ENCODE data around the gene PAOX. TPM values are rescaled to one million over a fixed set of nuclear protein-coding genes. Genes with fewer than 3 reads are reported as not detected.
"Not testable (repeated sequence)": the region's sequence is repeated elsewhere in the genome, so short reads cannot be mapped to it uniquely, and the experiment has no call there.

The PAOX gene
- total and polyA plus RNA-seq, 4 donors: 2.1 to 11.3 (median 6.2) TPM

GRCh38 chr10:133403359-133403758 lies 24.3 kb downstream of the PAOX start:
- DNase-seq: no peak
- WGBS, 2 donors: 84 to 85% methylated on average over 16 of the region's 16 CpGs
- Histone ChIP-seq H3K36me3 (ENCODE audit: control insufficient read depth in 1 of 2, insufficient read depth in 2 of 2, low read length in 1 of 2) (peaks cover 0 to 3% of the 10 kb centered on the region in 2 donors), H3K27ac (ENCODE audit: low read depth in 1 of 2, low read length in 2 of 2) (no peak overlapping the region), H3K9me3 (ENCODE audit: control insufficient read depth, low read length) (no peaks in the 10 kb centered on the region), H3K27me3 (ENCODE audit: control insufficient read depth in 1 of 2, insufficient read depth in 2 of 2, low read length in 1 of 2) (no peaks in the 10 kb centered on the region), H3K4me1 (ENCODE audit: control insufficient read depth in 1 of 2, insufficient read depth in 2 of 2, low read length in 2 of 2) (no peaks in the 10 kb centered on the region), H3K4me3 (ENCODE audit: low read length in 2 of 2) (no peak overlapping the region)
- intact Hi-C loops (cut with DNase I): no loop called here
- ATAC-seq (ENCODE audit: low FRiP score): no peak

- DNase-seq: no peak
- Histone ChIP-seq H3K36me3 (ENCODE audit: control insufficient read depth in 1 of 2, insufficient read depth in 2 of 2, low read length in 1 of 2) (peaks cover 0 to 3% of the 10 kb centered on the region in 2 donors), H3K27ac (ENCODE audit: low read depth in 1 of 2, low read length in 2 of 2) (no peak overlapping the region), H3K4me1 (ENCODE audit: control insufficient read depth in 1 of 2, insufficient read depth in 2 of 2, low read length in 2 of 2) (no peaks in the 10 kb centered on the region), H3K9me3 (ENCODE audit: control insufficient read depth, low read length) (no peaks in the 10 kb centered on the region), H3K27me3 (ENCODE audit: control insufficient read depth in 1 of 2, insufficient read depth in 2 of 2, low read length in 1 of 2) (no peaks in the 10 kb centered on the region), H3K4me3 (ENCODE audit: low read length in 2 of 2) (no peak overlapping the region)
- intact Hi-C loops (cut with DNase I): no loop called here
- ATAC-seq (ENCODE audit: low FRiP score): no peak
- WGBS, 2 donors: 94 to 95% methylated on average over 5 of the region's 5 CpGs
Observed at GRCh38 chr10:133403784-133404183, 24.7 kb downstream of the PAOX start.

DNA sequence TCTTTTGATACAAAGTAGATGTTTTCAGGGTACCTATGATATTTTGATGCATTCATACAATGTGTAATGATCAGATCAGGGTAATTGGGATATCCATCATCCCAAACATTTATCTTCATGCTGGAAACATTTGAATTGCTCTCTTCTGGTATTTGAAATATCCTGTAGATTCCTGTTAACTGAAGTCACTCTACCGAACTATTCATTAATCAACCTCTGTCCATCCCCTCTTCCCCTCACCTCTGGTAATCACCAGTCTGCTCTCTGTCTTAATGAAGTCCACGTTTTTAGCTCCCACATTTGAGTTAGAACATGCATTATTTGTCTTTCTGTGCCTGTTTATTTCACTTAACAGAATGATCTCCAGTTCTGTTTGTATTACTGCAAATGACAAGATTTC lies 26.2 kb downstream of the PAOX start:
- DNase-seq (no peak), ATAC-seq (ENCODE audit: low FRiP score) (no peak)
- H3K4me3 ChIP-seq (ENCODE audit: low read length in 2 of 2): no peak overlapping the region
- H3K4me1 ChIP-seq (ENCODE audit: control insufficient read depth in 1 of 2, insufficient read depth in 2 of 2, low read length in 2 of 2): no peaks in the 10 kb centered on the region
- H3K27me3 ChIP-seq (ENCODE audit: control insufficient read depth in 1 of 2, insufficient read depth in 2 of 2, low read length in 1 of 2): no peaks in the 10 kb centered on the region
- 43 to 49% methylated on average over 2 of the region's 2 CpGs for WGBS, 2 donors
- no peak overlapping the region for H3K27ac ChIP-seq (ENCODE audit: low read depth in 1 of 2, low read length in 2 of 2)
- peaks cover 0 to 3% of the 10 kb centered on the region in 2 donors for H3K36me3 ChIP-seq (ENCODE audit: control insufficient read depth in 1 of 2, insufficient read depth in 2 of 2, low read length in 1 of 2)
- intact Hi-C loops (cut with DNase I): no loop called here
- no peaks in the 10 kb centered on the region for H3K9me3 ChIP-seq (ENCODE audit: control insufficient read depth, low read length)

DNA sequence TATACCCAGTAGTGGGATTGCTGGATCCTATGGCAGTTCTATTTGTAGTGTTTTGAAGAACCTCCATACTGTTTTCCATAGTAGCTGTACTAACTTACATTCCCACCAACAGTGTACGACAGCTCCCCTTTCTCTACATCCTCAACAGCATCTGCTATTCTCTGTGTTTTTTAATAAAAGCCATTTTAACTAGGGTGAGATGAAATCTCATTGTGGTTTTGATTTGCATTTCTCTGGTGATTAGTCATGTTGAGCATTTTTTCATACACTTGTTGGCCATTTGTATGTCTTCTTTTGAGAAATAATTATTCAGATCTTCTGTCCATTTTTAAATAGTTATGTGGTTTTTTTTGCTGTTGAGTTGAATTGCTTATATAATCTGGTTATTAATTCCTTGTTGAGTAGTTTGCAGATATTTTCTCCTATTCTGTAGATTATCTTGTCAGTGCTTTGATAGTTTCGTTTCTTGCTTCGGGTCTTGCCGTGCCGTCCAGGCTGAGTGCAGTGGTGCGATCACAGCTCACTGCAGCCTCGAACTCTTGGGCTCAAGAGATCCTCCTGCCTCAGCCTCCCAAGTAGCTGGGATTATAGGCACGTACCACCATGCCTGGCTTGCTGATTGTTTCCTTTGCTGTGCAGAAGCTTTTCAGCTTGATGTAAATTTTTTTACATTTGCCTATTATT lies 26.9 kb downstream of the PAOX start:
- 90 to 94% methylated on average over 8 of the region's 8 CpGs for whole genome bisulfite sequencing, 2 donors
- Histone ChIP-seq H3K27me3 (ENCODE audit: control insufficient read depth in 1 of 2, insufficient read depth in 2 of 2, low read length in 1 of 2) (no peaks in the 10 kb centered on the region), H3K4me1 (ENCODE audit: control insufficient read depth in 1 of 2, insufficient read depth in 2 of 2, low read length in 2 of 2) (no peaks in the 10 kb centered on the region), H3K4me3 (ENCODE audit: low read length in 2 of 2) (no peak overlapping the region), H3K36me3 (ENCODE audit: control insufficient read depth in 1 of 2, insufficient read depth in 2 of 2, low read length in 1 of 2) (peaks cover 0 to 3% of the 10 kb centered on the region in 2 donors), H3K27ac (ENCODE audit: low read depth in 1 of 2, low read length in 2 of 2) (no peak overlapping the region), H3K9me3 (ENCODE audit: control insufficient read depth, low read length) (no peaks in the 10 kb centered on the region)
- DNase-seq: no peak
- no peak for ATAC-seq (ENCODE audit: low FRiP score)
- intact Hi-C loops (cut with DNase I): no loop called here

- ATAC-seq (ENCODE audit: low FRiP score): no peak
- Histone ChIP-seq H3K27ac (ENCODE audit: low read depth in 1 of 2, low read length in 2 of 2) (no peak overlapping the region), H3K9me3 (ENCODE audit: control insufficient read depth, low read length) (no peaks in the 10 kb centered on the region)
Observed at GRCh38 chr10:133411523-133412380, 32.7 kb downstream of the PAOX start.

DNA sequence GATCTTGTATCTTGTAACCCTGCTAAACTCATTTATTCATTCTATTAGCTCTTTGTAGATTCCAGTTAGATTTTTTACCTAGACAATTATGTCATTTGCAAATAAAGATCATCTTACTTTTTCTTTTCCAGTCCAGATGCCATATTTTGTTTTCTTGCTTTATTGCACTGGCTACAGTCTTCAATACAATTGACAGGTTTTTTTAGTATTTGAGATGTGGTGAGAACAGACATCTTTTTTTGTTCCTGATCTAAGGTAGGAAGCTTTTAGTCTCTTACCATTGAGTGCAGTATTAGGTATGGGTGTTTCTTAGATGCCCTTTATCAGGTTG lies 33.3 kb downstream of the PAOX start:
- DNase-seq (no peak), ATAC-seq (ENCODE audit: low FRiP score) (no peak)
- Histone ChIP-seq H3K36me3 (ENCODE audit: control insufficient read depth in 1 of 2, insufficient read depth in 2 of 2, low read length in 1 of 2) (no peaks in the 10 kb centered on the region), H3K9me3 (ENCODE audit: control insufficient read depth, low read length) (no peaks in the 10 kb centered on the region), H3K4me1 (ENCODE audit: control insufficient read depth in 1 of 2, insufficient read depth in 2 of 2, low read length in 2 of 2) (no peaks in the 10 kb centered on the region), H3K4me3 (ENCODE audit: low read length in 2 of 2) (no peak overlapping the region), H3K27ac (ENCODE audit: low read depth in 1 of 2, low read length in 2 of 2) (no peak overlapping the region), H3K27me3 (ENCODE audit: control insufficient read depth in 1 of 2, insufficient read depth in 2 of 2, low read length in 1 of 2) (no peaks in the 10 kb centered on the region)
- intact Hi-C loops (cut with DNase I): no loop called here

More at GRCh38 chr10:133411523-133412380, 32.7 kb downstream of the PAOX start:
- no peaks in the 10 kb centered on the region for H3K4me1 ChIP-seq (ENCODE audit: control insufficient read depth in 1 of 2, insufficient read depth in 2 of 2, low read length in 2 of 2)
- no peaks in the 10 kb centered on the region for H3K36me3 ChIP-seq (ENCODE audit: control insufficient read depth in 1 of 2, insufficient read depth in 2 of 2, low read length in 1 of 2)
- DNase-seq: no peak
- H3K4me3 ChIP-seq (ENCODE audit: low read length in 2 of 2): no peak overlapping the region
- 98% methylated on average over 7 of the region's 7 CpGs for WGBS, 2 donors
- intact Hi-C loops (cut with DNase I): no loop called here
- H3K27me3 ChIP-seq (ENCODE audit: control insufficient read depth in 1 of 2, insufficient read depth in 2 of 2, low read length in 1 of 2): no peaks in the 10 kb centered on the region

- WGBS, 2 donors: 98 to 99% methylated on average over 22 of the region's 23 CpGs
- H3K4me3 ChIP-seq (ENCODE audit: low read length in 2 of 2); H3K27me3 ChIP-seq (ENCODE audit: control insufficient read depth in 1 of 2, insufficient read depth in 2 of 2, low read length in 1 of 2); DNase-seq; H3K9me3 ChIP-seq (ENCODE audit: control insufficient read depth, low read length); H3K36me3 ChIP-seq (ENCODE audit: control insufficient read depth in 1 of 2, insufficient read depth in 2 of 2, low read length in 1 of 2); H3K27ac ChIP-seq (ENCODE audit: low read depth in 1 of 2, low read length in 2 of 2); H3K4me1 ChIP-seq (ENCODE audit: control insufficient read depth in 1 of 2, insufficient read depth in 2 of 2, low read length in 2 of 2); intact Hi-C loops (cut with DNase I); ATAC-seq (ENCODE audit: low FRiP score): not testable (repeated sequence)
Observed at GRCh38 chr10:133414401-133414800, 35.3 kb downstream of the PAOX start.

GRCh38 chr10:133415752-133416151 lies 36.7 kb downstream of the PAOX start:
- 94 to 98% methylated on average over 25 of the region's 25 CpGs for WGBS, 2 donors
- no peaks in the 10 kb centered on the region for H3K27me3 ChIP-seq (ENCODE audit: control insufficient read depth in 1 of 2, insufficient read depth in 2 of 2, low read length in 1 of 2)
- ATAC-seq (ENCODE audit: low FRiP score) (no peak), DNase-seq (peak in 1 of 2 donors; percentile 57)
- intact Hi-C loops (cut with DNase I): no loop called here
- H3K4me1 ChIP-seq (ENCODE audit: control insufficient read depth in 1 of 2, insufficient read depth in 2 of 2, low read length in 2 of 2): no peaks in the 10 kb centered on the region
- H3K36me3 ChIP-seq (ENCODE audit: control insufficient read depth in 1 of 2, insufficient read depth in 2 of 2, low read length in 1 of 2): peaks cover 0 to 2% of the 10 kb centered on the region in 2 donors
- H3K9me3 ChIP-seq (ENCODE audit: control insufficient read depth, low read length): no peaks in the 10 kb centered on the region
- no peak overlapping the region for H3K27ac ChIP-seq (ENCODE audit: low read depth in 1 of 2, low read length in 2 of 2)
- no peak overlapping the region for H3K4me3 ChIP-seq (ENCODE audit: low read length in 2 of 2)

Measured in aorta (tissue), 5 donors.